Measurements from ENCODE around the gene KCNIP4.

KCNIP4 gene

DNA sequence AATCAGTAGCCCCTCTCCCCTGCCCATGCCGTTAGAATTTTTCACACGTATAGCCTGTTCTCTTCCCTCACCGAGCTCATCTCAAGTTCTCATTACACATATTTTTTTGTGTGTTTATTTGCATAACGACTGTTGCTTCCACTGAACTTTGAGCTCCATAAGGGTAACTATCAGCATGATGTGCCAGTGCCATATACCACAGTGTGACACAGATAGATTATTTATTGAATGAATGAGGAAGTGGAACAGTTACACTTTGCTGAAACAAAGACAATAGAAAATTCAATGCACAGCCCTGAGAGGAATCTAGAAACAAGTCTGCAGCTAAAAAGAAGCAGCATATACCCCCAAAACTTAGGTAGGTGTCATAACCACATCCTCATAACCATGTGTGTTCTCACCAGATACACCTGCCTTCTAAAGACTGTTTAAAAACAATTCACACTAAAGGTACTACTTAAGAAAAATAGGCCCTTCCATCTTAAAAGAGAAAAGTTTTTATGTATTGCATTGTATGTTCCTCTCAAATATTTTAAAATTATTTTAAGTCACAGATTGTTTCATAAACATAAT lies 858.4 kb downstream of the KCNIP4 start:
- no peak for DNase-seq (ENCODE audit: low read depth, low spot score)

DNA sequence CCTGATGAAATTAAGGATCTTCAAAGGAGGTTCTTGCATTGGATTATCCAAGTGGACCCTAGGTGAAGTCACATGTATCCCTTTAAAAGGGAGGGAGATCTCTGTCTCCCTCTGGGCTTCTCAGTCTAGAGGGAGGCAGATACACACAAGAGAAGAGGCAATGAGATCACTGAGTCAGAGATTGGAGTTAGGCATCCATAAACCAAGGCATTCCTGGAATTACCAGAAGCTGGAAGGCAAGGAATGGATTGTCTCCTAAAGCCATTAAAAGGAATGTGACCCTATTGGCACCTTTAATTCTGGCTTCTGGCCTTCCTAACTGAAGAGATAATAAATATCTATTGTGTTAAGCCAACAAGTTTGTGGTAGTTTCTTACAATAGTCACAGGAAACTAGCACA lies 865.2 kb downstream of the KCNIP4 start:
- DNase-seq (ENCODE audit: low read depth, low spot score), result no peak

DNA sequence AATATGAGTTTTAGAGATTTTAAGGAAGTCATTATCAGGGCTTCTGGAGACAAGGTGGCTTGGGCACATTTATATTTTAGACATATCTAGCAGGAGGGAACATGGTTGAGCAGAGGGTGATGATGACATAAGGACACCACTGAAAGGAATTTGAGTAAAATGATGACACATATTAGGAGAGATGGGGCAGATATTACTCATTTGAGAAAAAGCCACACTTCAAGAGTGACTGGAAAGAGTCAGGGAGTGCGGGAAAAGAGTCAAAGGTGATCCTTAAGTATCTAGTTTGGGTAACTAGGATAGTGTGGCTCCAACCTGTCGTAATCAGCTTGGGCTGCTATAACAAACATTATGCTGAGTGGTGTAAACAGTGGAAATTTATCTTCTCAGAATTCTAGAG lies 870.6 kb downstream of the KCNIP4 start:
- no peak for DNase-seq (ENCODE audit: low read depth, low spot score)

- no peak for DNase-seq (ENCODE audit: low read depth, low spot score)
These were observed 881.2 kb downstream of the KCNIP4 start for GRCh38 chr4:21067351-21067750.

GRCh38 chr4:21061902-21062301 lies 886.7 kb downstream of the KCNIP4 start:
- DNase-seq (ENCODE audit: low read depth, low spot score), result no peak

- no peak for DNase-seq (ENCODE audit: low read depth, low spot score)
These were observed 902.4 kb downstream of the KCNIP4 start for GRCh38 chr4:21046141-21046540.

- DNase-seq (ENCODE audit: low read depth, low spot score), result no peak
These were observed 903.5 kb downstream of the KCNIP4 start for GRCh38 chr4:21045119-21045518.

- DNase-seq (ENCODE audit: low read depth, low spot score), result no peak
These were observed 906.9 kb downstream of the KCNIP4 start for GRCh38 chr4:21041708-21042107.

GRCh38 chr4:21034728-21035127 lies 913.8 kb downstream of the KCNIP4 start:
- DNase-seq (ENCODE audit: low read depth, low spot score), result no peak

GRCh38 chr4:21032089-21032645 lies 916.4 kb downstream of the KCNIP4 start:
- no peak for DNase-seq (ENCODE audit: low read depth, low spot score)

- no peak for DNase-seq (ENCODE audit: low read depth, low spot score)
These were observed 929.8 kb downstream of the KCNIP4 start for GRCh38 chr4:21018817-21019216.

- no peak for DNase-seq (ENCODE audit: low read depth, low spot score)
These were observed 935.1 kb downstream of the KCNIP4 start for GRCh38 chr4:21013501-21013900.

DNA sequence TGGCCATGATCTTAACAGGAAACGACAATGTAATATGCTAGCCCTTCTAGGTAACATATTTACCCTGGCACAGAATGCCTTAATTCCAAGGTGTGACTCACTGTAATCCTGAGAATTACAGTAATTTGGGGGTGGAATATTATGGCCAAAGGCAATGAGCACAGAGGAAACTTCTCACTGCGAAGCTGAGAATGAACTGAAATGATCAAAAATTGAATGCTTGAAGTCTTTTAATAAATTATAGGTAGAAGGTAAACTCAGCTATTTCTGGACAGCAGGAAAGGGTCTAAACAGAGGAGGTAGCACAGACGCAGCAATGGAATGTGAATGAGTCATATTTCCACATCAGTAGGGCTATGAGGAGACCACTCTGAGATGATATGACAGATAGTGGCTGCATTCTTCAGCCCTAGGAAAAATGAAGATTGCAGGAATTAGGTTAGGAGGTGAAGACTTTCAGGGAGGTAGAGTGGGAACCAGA lies 935.7 kb downstream of the KCNIP4 start:
- no peak for DNase-seq (ENCODE audit: low read depth, low spot score)

- DNase-seq (ENCODE audit: low read depth, low spot score), result no peak
These were observed 937.5 kb downstream of the KCNIP4 start for GRCh38 chr4:21011106-21011505.

GRCh38 chr4:21009956-21010355 lies 938.6 kb downstream of the KCNIP4 start:
- DNase-seq (ENCODE audit: low read depth, low spot score), result no peak

DNA sequence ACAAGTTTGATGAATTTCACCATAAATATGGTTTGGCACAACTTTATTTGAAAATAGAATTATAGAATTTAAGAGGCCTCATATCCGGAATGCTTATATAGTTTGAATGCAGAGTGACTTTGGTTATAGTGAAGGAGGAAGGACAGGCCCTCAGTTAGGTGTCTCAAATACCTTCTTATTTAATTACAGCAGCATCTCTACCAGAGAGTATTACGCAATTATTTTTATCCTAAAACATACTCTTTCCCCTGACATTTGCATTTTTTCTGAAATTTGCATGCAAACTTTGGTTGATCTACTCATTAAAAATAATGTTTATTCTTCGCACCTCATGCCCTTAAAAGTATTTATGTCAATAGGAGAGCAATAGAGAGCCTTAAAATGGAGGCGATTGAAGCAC lies 942.9 kb downstream of the KCNIP4 start:
- no peak for DNase-seq (ENCODE audit: low read depth, low spot score)

GRCh38 chr4:21002976-21003375 lies 945.6 kb downstream of the KCNIP4 start:
- no peak for DNase-seq (ENCODE audit: low read depth, low spot score)

- DNase-seq (ENCODE audit: low read depth, low spot score), result no peak
These were observed 946.3 kb downstream of the KCNIP4 start for GRCh38 chr4:21002286-21002685.

DNA sequence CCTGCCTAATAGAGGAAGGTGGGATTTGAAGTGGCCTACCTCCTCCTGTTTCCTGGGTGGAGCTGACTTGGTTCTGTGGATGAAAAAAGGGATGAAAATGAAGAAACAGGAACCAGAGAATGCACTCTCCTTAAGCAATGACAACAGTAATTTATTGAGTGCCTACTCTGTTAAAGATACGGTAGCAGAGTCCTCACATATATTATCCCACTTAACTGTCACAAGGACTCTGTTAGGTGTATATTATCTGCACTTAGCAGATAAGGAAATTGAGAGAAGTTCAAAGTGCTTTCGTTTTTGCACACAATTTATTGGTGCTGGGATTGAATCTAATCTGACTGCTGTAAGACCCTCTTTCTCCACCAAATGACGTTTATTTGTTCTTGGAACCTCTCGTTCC lies 947.1 kb downstream of the KCNIP4 start:
- no peak for DNase-seq (ENCODE audit: low read depth, low spot score)

GRCh38 chr4:20997886-20998285 lies 950.7 kb downstream of the KCNIP4 start:
- no peak for DNase-seq (ENCODE audit: low read depth, low spot score)

- DNase-seq (ENCODE audit: low read depth, low spot score), result no peak
These were observed 953.0 kb downstream of the KCNIP4 start for GRCh38 chr4:20995610-20996009.

DNA sequence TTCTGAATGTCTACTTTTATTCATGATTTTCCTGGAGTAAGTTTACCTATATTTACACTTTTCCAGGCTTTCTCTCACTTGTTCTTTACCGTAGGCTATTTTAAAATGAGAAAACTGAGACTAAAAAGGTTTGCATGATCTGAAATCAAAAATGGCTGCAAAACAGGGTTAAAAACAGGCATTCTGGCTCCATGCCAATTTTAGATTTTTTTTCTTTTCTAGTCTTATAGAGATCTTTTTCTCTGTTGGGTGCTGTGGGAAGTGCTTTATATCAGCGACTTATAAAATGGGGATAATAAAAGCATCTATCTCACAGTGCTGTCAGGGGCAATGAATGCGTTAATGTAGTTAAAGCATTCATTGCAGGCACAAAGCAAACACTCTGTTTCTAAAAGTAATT lies 953.6 kb downstream of the KCNIP4 start:
- DNase-seq (ENCODE audit: low read depth, low spot score), result no peak

DNA sequence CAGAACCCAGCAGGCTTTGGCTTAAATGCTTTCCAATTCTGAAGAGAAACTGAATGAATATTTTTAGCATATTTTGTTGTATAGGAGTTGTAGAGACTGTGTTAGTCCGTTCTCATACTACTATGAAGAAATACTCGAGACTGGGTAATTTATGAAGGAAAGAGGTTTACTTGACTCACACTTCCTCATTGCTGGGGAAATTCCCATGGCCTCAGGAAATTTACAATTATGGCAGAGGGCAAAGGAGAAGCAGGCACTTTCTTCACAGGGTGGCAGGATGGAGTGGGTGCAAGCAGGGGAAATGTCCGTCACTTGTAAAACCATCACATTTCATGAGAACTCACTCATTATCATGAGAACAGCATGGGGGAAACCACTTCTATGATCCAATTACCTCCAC lies 956.6 kb downstream of the KCNIP4 start:
- DNase-seq (ENCODE audit: low read depth, low spot score), result no peak

GRCh38 chr4:20987191-20987590 lies 961.4 kb downstream of the KCNIP4 start:
- DNase-seq (ENCODE audit: low read depth, low spot score), result no peak
